ENCODE data around the gene TEX54.
A peak's percentile ranks its signal among the peaks of the same experiment; 100 is the strongest.

TEX54 gene

DNA sequence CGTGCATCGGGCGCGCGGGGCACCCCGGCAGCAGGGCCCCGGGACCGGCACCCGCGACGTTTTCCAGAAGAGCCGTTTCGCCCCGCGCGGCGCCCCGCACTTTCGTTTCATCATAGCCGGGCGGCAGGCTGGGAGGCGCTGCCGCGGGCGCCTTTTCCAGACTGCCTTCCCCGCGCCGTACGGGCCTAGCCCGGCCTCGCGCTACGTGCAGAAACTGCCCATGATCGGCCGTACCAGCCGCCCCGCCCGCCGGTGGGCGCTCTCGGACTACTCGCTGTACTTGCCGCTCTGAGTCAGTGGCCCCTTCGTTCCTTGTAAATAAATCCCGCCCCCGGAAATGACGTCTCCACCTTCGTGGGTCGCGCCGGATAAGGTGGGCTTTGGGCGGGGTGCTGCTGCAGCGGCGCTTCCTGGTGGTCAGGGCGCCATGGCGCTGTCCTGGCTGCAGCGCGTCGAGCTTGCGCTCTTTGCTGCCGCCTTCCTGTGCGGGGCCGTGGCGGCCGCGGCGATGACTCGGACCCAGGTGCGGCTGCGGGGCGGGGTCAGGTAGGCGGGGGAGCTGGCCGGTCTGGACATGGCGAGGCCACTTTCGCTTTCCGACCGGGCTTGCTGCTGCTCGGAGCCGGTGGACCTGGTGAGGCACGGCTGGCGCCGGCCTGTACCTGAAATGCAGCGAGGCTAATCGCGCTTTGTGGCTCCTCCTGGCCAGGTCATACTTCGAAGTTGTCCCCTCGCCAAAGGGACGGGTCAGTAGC is 45.5 kb downstream of the TEX54 start, which contains the start of gene TMEM179B:
TMEM179B (plus strand) TSS at position 398 of the 755 bp plus-strand sequence; CDS start at position 428, 30 bp downstream.
- peak; percentile 98 for DNase-seq (ENCODE audit: low spot score)

DNA sequence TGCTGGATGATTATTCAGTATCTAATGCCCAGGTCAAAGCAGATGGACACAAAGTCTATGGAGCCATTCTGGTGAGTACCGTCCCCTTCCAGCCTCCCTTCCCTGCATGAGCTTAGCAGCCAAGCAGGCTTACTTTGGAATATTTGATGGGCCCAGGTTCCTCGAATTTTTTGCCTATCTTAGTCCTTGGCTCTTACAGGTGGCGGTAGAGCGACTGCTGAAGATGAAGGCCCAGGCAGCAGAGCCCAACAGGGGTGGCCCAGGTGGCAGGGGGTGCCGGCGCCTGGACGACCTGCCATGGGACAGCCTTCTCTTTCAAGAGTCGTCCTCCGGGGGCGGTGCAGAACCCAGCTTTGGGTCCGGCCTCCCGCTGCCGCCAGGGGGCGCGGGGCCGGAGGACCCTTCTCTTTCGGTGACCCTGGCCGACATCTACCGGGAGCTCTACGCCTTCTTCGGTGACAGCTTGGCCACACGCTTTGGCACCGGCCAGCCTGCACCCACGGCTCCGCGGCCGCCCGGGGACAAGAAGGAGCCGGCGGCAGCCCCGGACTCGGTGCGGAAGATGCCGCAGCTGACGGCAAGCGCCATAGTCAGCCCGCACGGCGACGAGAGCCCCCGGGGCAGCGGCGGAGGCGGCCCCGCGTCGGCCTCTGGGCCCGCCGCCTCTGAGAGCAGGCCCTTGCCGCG is 46.2 kb downstream of the TEX54 start:
- peak; percentile 82 for DNase-seq (ENCODE audit: low spot score)

DNA sequence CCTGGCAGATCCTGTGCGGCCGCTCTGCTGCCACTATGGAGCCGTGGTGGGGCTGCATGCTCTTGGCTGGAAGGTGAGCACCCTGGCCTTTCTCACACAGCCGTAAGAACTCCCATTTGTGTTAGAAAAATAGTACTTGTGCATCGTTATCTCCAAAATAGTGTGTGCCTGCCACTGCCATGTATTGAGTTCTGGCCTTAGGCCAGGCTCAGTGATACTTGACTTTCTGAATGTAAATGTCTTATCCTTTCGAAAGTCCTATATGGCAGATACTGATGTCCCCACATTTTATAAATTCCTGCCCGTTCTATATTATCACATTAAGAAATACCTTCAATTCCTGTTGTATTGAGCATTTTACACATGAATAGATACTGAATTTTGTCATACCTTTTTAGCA is 49.9 kb downstream of the TEX54 start:
- DNase-seq (ENCODE audit: low spot score), result no peak

All from CD4-positive, alpha-beta T cell treated with Interleukin-6 at 100 ng/mL for 8 hours (primary cell).